ENCODE data around the gene LAMC1. TPM values are rescaled to one million over a fixed set of nuclear protein-coding genes. Genes with fewer than 3 reads are reported as not detected.

Gene LAMC1
- total and polyA plus RNA-seq, 2 experiments from 2014 or later = 18.4 to 116 TPM

DNA sequence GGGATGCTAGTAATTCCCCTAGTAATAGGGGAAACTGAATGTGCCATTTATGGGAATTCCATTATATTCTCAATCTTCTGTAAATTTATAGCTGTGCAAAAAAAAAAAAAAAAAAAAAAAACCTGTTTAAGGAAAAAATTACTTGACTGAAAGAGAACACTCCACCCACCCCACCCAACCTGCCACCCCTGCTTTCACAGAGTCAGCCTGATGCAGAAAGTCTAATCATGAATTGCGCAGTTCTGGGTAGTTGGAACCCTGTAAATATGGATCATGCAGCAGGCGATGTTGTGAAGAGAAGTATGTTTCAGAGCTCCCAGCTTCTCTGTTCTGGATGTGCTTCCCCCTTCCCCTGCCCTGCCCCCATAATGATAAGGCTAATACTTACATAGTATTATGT lies 143.2 kb downstream of the LAMC1 start:
- DNase-seq (ENCODE audit: low spot score) (no peak), ATAC-seq (no peak)
- H3K4me1 Mint-ChIP-seq = peaks cover 14% of the 10 kb centered on the region
- H2AFZ ChIP-seq = no peak overlapping the region
- H3K4me3 Mint-ChIP-seq = no peak overlapping the region
- no peaks in the 10 kb centered on the region for H3K9me3 Mint-ChIP-seq
- H3K27me3 ChIP-seq (ENCODE audit: insufficient read depth) = no peaks in the 10 kb centered on the region
- H3K27ac ChIP-seq (ENCODE audit: low read depth) = no peak overlapping the region
- no peak overlapping the region for H3K4me3 ChIP-seq
- H3K27ac Mint-ChIP-seq = no peak overlapping the region
- H3K4me2 ChIP-seq = no peak overlapping the region
- H3K27me3 Mint-ChIP-seq (ENCODE audit: insufficient read depth, low read depth, poor library complexity) = no peaks in the 10 kb centered on the region
- no peaks in the 10 kb centered on the region for H3K36me3 Mint-ChIP-seq (ENCODE audit: low read depth)
- no peaks in the 10 kb centered on the region for H4K20me1 ChIP-seq (replicated peaks; ENCODE audit: insufficient read depth)
- no peaks in the 10 kb centered on the region for H3F3A ChIP-seq (replicated peaks; ENCODE audit: low read depth)
- no peaks in the 10 kb centered on the region for H3K36me3 ChIP-seq (ENCODE audit: insufficient read depth)
- peaks cover 4% of the 10 kb centered on the region; the same call in 1 of the 2 replicates for H3K4me1 ChIP-seq (ENCODE audit: insufficient read depth)
- H3K79me2 ChIP-seq (replicated peaks; ENCODE audit: insufficient read depth) = no peaks in the 10 kb centered on the region
- TF ChIP-seq POLR2AphosphoS5 (IDR thresholded peaks at IDR 0.05; ENCODE audit: low read depth) (no peak), CREB1 (CRISPR knock-in tag; IDR thresholded peaks at IDR 0.05; ENCODE audit: low read depth) (no peak), REST (IDR thresholded peaks at IDR 0.05; ENCODE audit: unreplicated experiment) (no peak), ZNF331 (CRISPR knock-in tag; IDR thresholded peaks at IDR 0.05; ENCODE audit: low read depth) (no peak), JUNB (IDR thresholded peaks at IDR 0.05; ENCODE audit: unreplicated experiment) (no peak), EZH2phosphoT487 (IDR thresholded peaks at IDR 0.05; ENCODE audit: unreplicated experiment) (no peak), ZNF114 (CRISPR knock-in tag; IDR thresholded peaks at IDR 0.05) (no peak), STAT1 (IDR thresholded peaks at IDR 0.05; ENCODE audit: unreplicated experiment) (no peak), NANOG (IDR thresholded peaks at IDR 0.05; ENCODE audit: borderline replicate concordance) (no peak), EZH2 (IDR thresholded peaks at IDR 0.05; ENCODE audit: low read depth, unreplicated experiment) (no peak)
- TF ChIP-seq, protein P1, sequence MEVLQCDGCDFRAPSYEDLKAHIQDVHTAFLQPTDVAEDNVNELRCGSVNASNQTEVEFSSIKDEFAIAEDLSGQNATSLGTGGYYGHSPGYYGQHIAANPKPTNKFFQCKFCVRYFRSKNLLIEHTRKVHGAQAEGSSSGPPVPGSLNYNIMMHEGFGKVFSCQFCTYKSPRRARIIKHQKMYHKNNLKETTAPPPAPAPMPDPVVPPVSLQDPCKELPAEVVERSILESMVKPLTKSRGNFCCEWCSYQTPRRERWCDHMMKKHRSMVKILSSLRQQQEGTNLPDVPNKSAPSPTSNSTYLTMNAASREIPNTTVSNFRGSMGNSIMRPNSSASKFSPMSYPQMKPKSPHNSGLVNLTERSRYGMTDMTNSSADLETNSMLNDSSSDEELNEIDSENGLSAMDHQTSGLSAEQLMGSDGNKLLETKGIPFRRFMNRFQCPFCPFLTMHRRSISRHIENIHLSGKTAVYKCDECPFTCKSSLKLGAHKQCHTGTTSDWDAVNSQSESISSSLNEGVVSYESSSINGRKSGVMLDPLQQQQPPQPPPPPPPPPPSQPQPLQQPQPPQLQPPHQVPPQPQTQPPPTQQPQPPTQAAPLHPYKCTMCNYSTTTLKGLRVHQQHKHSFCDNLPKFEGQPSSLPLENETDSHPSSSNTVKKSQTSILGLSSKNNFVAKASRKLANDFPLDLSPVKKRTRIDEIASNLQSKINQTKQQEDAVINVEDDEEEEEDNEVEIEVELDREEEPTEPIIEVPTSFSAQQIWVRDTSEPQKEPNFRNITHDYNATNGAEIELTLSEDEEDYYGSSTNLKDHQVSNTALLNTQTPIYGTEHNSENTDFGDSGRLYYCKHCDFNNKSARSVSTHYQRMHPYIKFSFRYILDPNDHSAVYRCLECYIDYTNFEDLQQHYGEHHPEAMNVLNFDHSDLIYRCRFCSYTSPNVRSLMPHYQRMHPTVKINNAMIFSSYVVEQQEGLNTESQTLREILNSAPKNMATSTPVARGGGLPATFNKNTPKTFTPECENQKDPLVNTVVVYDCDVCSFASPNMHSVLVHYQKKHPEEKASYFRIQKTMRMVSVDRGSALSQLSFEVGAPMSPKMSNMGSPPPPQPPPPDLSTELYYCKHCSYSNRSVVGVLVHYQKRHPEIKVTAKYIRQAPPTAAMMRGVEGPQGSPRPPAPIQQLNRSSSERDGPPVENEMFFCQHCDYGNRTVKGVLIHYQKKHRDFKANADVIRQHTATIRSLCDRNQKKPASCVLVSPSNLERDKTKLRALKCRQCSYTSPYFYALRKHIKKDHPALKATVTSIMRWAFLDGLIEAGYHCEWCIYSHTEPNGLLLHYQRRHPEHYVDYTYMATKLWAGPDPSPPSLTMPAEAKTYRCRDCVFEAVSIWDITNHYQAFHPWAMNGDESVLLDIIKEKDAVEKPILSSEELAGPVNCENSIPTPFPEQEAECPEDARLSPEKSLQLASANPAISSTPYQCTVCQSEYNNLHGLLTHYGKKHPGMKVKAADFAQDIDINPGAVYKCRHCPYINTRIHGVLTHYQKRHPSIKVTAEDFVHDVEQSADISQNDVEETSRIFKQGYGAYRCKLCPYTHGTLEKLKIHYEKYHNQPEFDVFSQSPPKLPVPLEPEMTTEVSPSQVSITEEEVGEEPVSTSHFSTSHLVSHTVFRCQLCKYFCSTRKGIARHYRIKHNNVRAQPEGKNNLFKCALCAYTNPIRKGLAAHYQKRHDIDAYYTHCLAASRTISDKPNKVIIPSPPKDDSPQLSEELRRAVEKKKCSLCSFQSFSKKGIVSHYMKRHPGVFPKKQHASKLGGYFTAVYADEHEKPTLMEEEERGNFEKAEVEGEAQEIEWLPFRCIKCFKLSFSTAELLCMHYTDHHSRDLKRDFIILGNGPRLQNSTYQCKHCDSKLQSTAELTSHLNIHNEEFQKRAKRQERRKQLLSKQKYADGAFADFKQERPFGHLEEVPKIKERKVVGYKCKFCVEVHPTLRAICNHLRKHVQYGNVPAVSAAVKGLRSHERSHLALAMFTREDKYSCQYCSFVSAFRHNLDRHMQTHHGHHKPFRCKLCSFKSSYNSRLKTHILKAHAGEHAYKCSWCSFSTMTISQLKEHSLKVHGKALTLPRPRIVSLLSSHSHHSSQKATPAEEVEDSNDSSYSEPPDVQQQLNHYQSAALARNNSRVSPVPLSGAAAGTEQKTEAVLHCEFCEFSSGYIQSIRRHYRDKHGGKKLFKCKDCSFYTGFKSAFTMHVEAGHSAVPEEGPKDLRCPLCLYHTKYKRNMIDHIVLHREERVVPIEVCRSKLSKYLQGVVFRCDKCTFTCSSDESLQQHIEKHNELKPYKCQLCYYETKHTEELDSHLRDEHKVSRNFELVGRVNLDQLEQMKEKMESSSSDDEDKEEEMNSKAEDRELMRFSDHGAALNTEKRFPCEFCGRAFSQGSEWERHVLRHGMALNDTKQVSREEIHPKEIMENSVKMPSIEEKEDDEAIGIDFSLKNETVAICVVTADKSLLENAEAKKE (CRISPR knock-in tag; IDR thresholded peaks at IDR 0.05) = no peak
- TF ChIP-seq, protein P2, sequence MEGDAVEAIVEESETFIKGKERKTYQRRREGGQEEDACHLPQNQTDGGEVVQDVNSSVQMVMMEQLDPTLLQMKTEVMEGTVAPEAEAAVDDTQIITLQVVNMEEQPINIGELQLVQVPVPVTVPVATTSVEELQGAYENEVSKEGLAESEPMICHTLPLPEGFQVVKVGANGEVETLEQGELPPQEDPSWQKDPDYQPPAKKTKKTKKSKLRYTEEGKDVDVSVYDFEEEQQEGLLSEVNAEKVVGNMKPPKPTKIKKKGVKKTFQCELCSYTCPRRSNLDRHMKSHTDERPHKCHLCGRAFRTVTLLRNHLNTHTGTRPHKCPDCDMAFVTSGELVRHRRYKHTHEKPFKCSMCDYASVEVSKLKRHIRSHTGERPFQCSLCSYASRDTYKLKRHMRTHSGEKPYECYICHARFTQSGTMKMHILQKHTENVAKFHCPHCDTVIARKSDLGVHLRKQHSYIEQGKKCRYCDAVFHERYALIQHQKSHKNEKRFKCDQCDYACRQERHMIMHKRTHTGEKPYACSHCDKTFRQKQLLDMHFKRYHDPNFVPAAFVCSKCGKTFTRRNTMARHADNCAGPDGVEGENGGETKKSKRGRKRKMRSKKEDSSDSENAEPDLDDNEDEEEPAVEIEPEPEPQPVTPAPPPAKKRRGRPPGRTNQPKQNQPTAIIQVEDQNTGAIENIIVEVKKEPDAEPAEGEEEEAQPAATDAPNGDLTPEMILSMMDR (conservative IDR thresholded peaks at IDR 0.05; ENCODE audit: low read depth in 2 of 2) = no peak
- TF ChIP-seq, protein P3, sequence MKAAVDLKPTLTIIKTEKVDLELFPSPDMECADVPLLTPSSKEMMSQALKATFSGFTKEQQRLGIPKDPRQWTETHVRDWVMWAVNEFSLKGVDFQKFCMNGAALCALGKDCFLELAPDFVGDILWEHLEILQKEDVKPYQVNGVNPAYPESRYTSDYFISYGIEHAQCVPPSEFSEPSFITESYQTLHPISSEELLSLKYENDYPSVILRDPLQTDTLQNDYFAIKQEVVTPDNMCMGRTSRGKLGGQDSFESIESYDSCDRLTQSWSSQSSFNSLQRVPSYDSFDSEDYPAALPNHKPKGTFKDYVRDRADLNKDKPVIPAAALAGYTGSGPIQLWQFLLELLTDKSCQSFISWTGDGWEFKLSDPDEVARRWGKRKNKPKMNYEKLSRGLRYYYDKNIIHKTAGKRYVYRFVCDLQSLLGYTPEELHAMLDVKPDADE (IDR thresholded peaks at IDR 0.05) = no peak
- H3K9me2 ChIP-seq (ENCODE audit: insufficient read depth) = peaks cover 13% of the 10 kb centered on the region

All from GM23338 (cell line).